PC-3 (cell line): Measurements from ENCODE around the gene TTC21B.

Experiments used
- EZH2 ChIP-seq: fragments of 300-600 bp; sonication (generic); IDR thresholded peaks from one replicate; pipeline ENCODE4 v1.6.1; 2017; ENCODE audit warnings: antibody characterized with exemption, mild to moderate bottlenecking, low read length; ENCODE audit not compliant: unreplicated experiment
- EZH2phosphoT487 ChIP-seq: fragments of 300-600 bp; sonication (generic); IDR thresholded peaks from 2 replicates; pipeline ENCODE4 v1.6.1; 2018; ENCODE audit warnings: mild to moderate bottlenecking, antibody characterized with exemption, low read length, borderline replicate concordance
- TF ChIP-seq, protein P1 (sequence below): fragments of 300-600 bp; sonication (generic); conservative IDR thresholded peaks from 2 replicates; pipeline ENCODE4 v1.5.1; 2017; ENCODE audit warnings: antibody characterized with exemption, low read depth, mild to moderate bottlenecking, low read length

DNA sequence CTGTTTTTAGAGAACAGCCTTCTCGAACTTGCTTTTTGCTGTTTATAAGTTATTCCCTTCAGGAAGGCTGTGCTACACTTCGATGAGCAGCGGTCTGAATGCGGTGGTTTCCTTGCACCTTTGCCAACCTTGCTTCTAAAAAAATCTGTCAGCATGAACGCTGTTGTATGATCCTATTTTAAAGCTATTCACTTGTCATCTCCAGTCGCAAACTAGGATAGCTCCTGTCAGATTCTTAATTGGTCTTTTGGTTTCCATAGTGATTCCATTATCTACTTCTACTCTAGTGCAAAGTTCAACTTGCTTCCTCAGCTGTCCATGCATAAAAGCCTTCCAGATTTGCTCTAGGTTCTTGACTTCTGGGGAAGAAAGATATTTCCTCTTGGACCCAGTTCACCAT lies 83.2 kb downstream of the TTC21B start:
- TF ChIP-seq EZH2 (no peak), EZH2phosphoT487 (no peak)
- TF ChIP-seq, protein P1, sequence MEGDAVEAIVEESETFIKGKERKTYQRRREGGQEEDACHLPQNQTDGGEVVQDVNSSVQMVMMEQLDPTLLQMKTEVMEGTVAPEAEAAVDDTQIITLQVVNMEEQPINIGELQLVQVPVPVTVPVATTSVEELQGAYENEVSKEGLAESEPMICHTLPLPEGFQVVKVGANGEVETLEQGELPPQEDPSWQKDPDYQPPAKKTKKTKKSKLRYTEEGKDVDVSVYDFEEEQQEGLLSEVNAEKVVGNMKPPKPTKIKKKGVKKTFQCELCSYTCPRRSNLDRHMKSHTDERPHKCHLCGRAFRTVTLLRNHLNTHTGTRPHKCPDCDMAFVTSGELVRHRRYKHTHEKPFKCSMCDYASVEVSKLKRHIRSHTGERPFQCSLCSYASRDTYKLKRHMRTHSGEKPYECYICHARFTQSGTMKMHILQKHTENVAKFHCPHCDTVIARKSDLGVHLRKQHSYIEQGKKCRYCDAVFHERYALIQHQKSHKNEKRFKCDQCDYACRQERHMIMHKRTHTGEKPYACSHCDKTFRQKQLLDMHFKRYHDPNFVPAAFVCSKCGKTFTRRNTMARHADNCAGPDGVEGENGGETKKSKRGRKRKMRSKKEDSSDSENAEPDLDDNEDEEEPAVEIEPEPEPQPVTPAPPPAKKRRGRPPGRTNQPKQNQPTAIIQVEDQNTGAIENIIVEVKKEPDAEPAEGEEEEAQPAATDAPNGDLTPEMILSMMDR, result no peak
